HL-60 (cell line): ENCODE data around the gene AFM.

Experiments used
- POLR2AphosphoS5 ChIP-seq: IDR thresholded peaks from 2 replicates; pipeline ENCODE4 v1.6.1; 2012; ENCODE audit warnings: low read depth
- TF ChIP-seq, protein P1 (sequence below): IDR thresholded peaks from one replicate; pipeline ENCODE4 v1.5.1; 2011; ENCODE audit warnings: low read length, control low read depth, inconsistent platforms; ENCODE audit not compliant: insufficient read depth
- TF ChIP-seq, protein P2 (sequence below): IDR thresholded peaks from 2 replicates; pipeline ENCODE4 v1.6.1; 2012; ENCODE audit warnings: low read depth; ENCODE audit not compliant: insufficient replicate concordance

DNA sequence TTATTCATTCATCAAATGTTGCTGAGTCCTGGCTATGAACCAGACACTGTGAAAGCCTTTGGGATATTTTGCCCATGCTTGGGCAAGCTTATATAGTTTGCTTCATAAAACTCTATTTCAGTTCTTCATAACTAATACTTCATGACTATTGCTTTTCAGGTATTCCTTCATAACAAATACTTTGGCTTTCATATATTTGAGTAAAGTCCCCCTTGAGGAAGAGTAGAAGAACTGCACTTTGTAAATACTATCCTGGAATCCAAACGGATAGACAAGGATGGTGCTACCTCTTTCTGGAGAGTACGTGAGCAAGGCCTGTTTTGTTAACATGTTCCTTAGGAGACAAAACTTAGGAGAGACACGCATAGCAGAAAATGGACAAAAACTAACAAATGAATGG, 47.2 kb upstream of the AFM start:
- TF ChIP-seq, protein P1, sequence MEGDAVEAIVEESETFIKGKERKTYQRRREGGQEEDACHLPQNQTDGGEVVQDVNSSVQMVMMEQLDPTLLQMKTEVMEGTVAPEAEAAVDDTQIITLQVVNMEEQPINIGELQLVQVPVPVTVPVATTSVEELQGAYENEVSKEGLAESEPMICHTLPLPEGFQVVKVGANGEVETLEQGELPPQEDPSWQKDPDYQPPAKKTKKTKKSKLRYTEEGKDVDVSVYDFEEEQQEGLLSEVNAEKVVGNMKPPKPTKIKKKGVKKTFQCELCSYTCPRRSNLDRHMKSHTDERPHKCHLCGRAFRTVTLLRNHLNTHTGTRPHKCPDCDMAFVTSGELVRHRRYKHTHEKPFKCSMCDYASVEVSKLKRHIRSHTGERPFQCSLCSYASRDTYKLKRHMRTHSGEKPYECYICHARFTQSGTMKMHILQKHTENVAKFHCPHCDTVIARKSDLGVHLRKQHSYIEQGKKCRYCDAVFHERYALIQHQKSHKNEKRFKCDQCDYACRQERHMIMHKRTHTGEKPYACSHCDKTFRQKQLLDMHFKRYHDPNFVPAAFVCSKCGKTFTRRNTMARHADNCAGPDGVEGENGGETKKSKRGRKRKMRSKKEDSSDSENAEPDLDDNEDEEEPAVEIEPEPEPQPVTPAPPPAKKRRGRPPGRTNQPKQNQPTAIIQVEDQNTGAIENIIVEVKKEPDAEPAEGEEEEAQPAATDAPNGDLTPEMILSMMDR, result peak; percentile 19
- TF ChIP-seq POLR2AphosphoS5, result no peak
- TF ChIP-seq, protein P2, sequence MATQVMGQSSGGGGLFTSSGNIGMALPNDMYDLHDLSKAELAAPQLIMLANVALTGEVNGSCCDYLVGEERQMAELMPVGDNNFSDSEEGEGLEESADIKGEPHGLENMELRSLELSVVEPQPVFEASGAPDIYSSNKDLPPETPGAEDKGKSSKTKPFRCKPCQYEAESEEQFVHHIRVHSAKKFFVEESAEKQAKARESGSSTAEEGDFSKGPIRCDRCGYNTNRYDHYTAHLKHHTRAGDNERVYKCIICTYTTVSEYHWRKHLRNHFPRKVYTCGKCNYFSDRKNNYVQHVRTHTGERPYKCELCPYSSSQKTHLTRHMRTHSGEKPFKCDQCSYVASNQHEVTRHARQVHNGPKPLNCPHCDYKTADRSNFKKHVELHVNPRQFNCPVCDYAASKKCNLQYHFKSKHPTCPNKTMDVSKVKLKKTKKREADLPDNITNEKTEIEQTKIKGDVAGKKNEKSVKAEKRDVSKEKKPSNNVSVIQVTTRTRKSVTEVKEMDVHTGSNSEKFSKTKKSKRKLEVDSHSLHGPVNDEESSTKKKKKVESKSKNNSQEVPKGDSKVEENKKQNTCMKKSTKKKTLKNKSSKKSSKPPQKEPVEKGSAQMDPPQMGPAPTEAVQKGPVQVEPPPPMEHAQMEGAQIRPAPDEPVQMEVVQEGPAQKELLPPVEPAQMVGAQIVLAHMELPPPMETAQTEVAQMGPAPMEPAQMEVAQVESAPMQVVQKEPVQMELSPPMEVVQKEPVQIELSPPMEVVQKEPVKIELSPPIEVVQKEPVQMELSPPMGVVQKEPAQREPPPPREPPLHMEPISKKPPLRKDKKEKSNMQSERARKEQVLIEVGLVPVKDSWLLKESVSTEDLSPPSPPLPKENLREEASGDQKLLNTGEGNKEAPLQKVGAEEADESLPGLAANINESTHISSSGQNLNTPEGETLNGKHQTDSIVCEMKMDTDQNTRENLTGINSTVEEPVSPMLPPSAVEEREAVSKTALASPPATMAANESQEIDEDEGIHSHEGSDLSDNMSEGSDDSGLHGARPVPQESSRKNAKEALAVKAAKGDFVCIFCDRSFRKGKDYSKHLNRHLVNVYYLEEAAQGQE, result no peak
